Nephron (organoid): ENCODE measurements around the gene CAPS.
A peak's percentile ranks its signal among the peaks of the same experiment; 100 is the strongest.

Experiments used
- H3K27ac Mint-ChIP-seq, 3 experiments: 2 replicates each; pipeline ENCODE4 v1.8.0; 2020; ENCODE audit warnings: mixed read lengths in 3 of 3, mild to moderate bottlenecking in 2 of 3, moderate library complexity in 1 of 3
- H3K27me3 Mint-ChIP-seq: 2 replicates; pipeline ENCODE4 v1.8.0; 2021; ENCODE audit warnings: low read depth, mild to moderate bottlenecking, moderate library complexity, mixed read lengths
- H3K36me3 Mint-ChIP-seq: 2 replicates; pipeline ENCODE4 v1.8.0; 2020; ENCODE audit warnings: low read depth, mixed read lengths
- H3K4me1 Mint-ChIP-seq: 2 replicates; pipeline ENCODE4 v1.8.0; 2020; ENCODE audit warnings: mixed read lengths
- H3K4me3 Mint-ChIP-seq, 3 experiments: 2 replicates each; pipeline ENCODE4 v1.8.0; 2020; ENCODE audit warnings: mild to moderate bottlenecking in 3 of 3, mixed read lengths in 3 of 3, moderate library complexity in 2 of 3
- H3K9me3 Mint-ChIP-seq: 2 replicates; pipeline ENCODE4 v1.8.0; 2020; ENCODE audit warnings: mixed read lengths
- CTCF ChIP-seq, 3 experiments: fragments of 200-600 bp; sonication (generic); IDR thresholded peaks; one replicate each; pipeline ENCODE4 v1.5.0; 2021; ENCODE audit warnings: antibody characterized with exemption in 3 of 3; ENCODE audit not compliant: unreplicated experiment in 3 of 3

Gene CAPS

DNA sequence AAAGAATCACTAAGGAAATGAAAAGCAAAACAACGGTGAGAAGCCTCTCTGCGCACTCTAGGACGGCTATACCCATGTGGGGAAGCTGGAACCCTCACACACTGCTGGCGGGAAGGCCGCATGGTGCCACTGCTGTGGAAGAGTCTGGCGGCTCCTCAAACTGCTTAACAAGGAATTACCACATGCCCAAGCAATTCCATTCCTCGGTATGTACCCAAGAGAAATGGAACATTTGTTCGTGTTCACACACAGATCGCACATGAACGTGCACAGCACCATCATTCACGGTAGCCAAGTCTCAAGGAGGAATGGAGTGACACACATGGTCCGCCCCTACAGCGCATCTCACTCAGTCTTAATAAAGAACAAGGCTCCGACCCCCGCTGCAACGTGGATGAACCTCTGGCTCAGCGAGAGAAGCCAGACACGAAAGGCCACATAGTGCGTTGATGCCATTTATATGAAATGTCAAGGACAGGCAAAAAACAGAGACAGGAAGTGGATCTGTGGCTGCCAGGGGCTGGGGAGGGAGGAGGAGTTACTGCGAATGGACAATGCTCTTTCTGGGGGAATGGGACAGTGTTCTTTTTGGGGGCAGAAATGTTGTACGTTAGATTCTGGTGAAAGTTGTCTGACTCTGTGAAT lies 7.6 kb downstream of the CAPS start:
- peak overlapping the region in 1 of 3 experiments; percentile 24 for H3K27ac Mint-ChIP-seq
- H3K36me3 Mint-ChIP-seq, result peaks cover 45% of the 10 kb centered on the region
- no peak for TF ChIP-seq CTCF (IDR thresholded peaks at IDR 0.05; ENCODE audit: unreplicated experiment in 3 of 3)
- H3K4me3 Mint-ChIP-seq, result no peak overlapping the region
- no peaks in the 10 kb centered on the region for H3K9me3 Mint-ChIP-seq
- H3K4me1 Mint-ChIP-seq, result peaks cover 3% of the 10 kb centered on the region
- H3K27me3 Mint-ChIP-seq, result no peaks in the 10 kb centered on the region

- H3K4me3 Mint-ChIP-seq, result no peak overlapping the region
- peaks cover 8% of the 10 kb centered on the region for H3K4me1 Mint-ChIP-seq
- H3K36me3 Mint-ChIP-seq, result peaks cover 44% of the 10 kb centered on the region
- no peak for TF ChIP-seq CTCF (IDR thresholded peaks at IDR 0.05; ENCODE audit: unreplicated experiment in 3 of 3)
- H3K9me3 Mint-ChIP-seq, result no peaks in the 10 kb centered on the region
- peak overlapping the region in 1 of 3 experiments; percentile 24 for H3K27ac Mint-ChIP-seq
- no peaks in the 10 kb centered on the region for H3K27me3 Mint-ChIP-seq
Measured at GRCh38 chr19:5922161-5922545, 8.1 kb downstream of the CAPS start.

DNA sequence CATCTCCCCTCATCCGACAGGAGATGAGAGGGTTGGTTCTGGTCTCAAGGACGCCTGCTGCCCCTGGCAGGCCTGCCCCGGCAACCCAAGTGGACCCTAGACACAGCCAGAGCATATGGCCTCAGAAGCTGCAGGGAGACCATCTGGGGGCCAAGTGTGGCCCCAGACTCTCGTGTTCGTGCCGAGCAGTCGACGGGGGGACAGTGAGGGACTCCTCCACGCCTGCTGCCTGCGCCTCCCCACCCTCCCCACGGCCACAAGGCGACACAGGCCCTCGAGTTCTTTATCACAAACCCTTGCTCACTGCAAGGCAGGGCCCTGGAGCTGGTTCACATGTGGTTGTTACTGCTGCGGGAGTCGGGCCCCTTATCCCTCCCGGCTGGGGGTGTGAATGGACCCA lies 9.3 kb downstream of the CAPS start:
- Mint-ChIP-seq H3K27me3 (no peaks in the 10 kb centered on the region), H3K4me1 (peaks cover 15% of the 10 kb centered on the region), H3K36me3 (peaks cover 51% of the 10 kb centered on the region), H3K9me3 (no peaks in the 10 kb centered on the region), H3K4me3 (no peak overlapping the region), H3K27ac (no peak overlapping the region)
- no peak for TF ChIP-seq CTCF (IDR thresholded peaks at IDR 0.05; ENCODE audit: unreplicated experiment in 3 of 3)

- no peak overlapping the region for H3K4me3 Mint-ChIP-seq
- no peak for TF ChIP-seq CTCF (IDR thresholded peaks at IDR 0.05; ENCODE audit: unreplicated experiment in 3 of 3)
Measured at GRCh38 chr19:5925830-5926427, 11.9 kb downstream of the CAPS start.

DNA sequence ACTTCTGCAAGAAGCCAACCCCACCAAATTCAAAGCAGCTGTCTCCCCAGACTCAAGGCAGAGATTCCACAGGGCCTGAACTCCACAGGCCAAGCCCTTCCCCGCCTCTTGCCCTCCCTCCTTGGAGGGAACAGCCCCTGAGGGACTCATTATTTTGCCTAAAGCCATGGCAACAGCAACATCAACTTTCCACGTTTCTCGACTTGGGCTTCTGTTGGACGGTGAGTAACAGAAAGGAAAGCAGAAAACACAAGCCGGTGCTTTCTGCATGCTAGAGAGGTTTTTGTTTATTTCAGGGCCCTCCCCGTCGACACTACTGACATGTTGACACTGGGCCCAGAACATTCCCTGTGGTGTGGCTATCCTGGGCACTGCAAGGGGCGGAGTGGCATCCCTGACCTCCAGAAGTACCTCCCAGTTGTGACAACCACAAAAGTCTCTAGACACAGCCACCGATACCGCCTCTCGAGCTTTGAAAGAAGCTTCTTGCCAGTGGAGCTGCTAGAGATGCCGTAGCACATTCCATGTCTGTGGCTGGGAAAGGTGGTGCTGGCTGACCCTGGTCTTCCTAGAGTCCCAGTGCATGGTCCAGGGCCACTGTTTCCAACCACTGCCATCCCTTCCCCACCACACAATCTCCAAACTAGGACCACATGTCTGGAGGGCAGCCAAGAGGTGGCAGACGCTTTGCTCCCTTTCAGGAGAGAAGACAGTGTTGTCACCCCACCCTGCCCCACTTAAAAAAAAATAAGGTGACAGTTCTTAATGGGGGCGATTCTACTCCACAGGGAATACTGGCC lies 12.8 kb downstream of the CAPS start:
- peaks cover 15% of the 10 kb centered on the region for H3K4me1 Mint-ChIP-seq
- peak overlapping the region; percentile 63 to 80 (median 77) for H3K27ac Mint-ChIP-seq
- no peak for TF ChIP-seq CTCF (IDR thresholded peaks at IDR 0.05; ENCODE audit: unreplicated experiment in 3 of 3)
- H3K9me3 Mint-ChIP-seq, result no peaks in the 10 kb centered on the region
- H3K27me3 Mint-ChIP-seq, result no peaks in the 10 kb centered on the region
- peaks cover 65% of the 10 kb centered on the region for H3K36me3 Mint-ChIP-seq
- no peak overlapping the region for H3K4me3 Mint-ChIP-seq

More at GRCh38 chr19:5925830-5926427, 11.9 kb downstream of the CAPS start:
- Mint-ChIP-seq H3K27ac (peak overlapping the region in 2 of 3 experiments; percentile 77 to 80), H3K9me3 (no peaks in the 10 kb centered on the region), H3K27me3 (no peaks in the 10 kb centered on the region), H3K4me1 (peaks cover 15% of the 10 kb centered on the region), H3K36me3 (peaks cover 66% of the 10 kb centered on the region)
